Measurements from ENCODE around the gene SDK1. TPM values are rescaled to one million over a fixed set of nuclear protein-coding genes. Genes with fewer than 3 reads are reported as not detected.

The SDK1 gene
- total RNA-seq: 10 to 100 TPM in 1 of 2 donors, 1 to 10 TPM in 1; 4.8 to 13.2 TPM

- Histone ChIP-seq H3K9me3 (no peaks in the 10 kb centered on the region), H3K27ac (peak within 1 kb of the TSS in 1 of 2 donors; percentile 6), H3K27me3 (replicated peaks; ENCODE audit: insufficient read depth) (no peaks in the 10 kb centered on the region), H3K4me3 (peak within 1 kb of the TSS; percentile 48 to 56), H3K4me1 (replicated peaks) (no peaks in the 10 kb centered on the region), H3K36me3 (no peaks in the 10 kb centered on the region)
- intact Hi-C loops (cut with DNase I): loop anchor here (5.0 to 10.0 kb wide), 3 partner anchors 71 to 596 kb away; no protein-coding TSS in a partner anchor
- DNase-seq (ENCODE audit: low spot score): peak; percentile 89
- under 1% methylated on average over 107 of the region's 119 CpGs for WGBS
- TF ChIP-seq POLR2A (IDR thresholded peaks at IDR 0.05) (peak; percentile 14), CTCF (IDR thresholded peaks at IDR 0.05) (peak; percentile 91 to 99 (median 95)), POLR2AphosphoS5 (IDR thresholded peaks at IDR 0.05) (peak; percentile 29)
Measured at GRCh38 chr7:3300651-3301448, at the start of gene SDK1. Gene SDK1, plus strand, starts transcription at chr7:3301252. Its CDS starts 335 bp downstream, at chr7:3301587.

- WGBS: 81% methylated on average over 6 of the region's 6 CpGs
- intact Hi-C loops (cut with DNase I): no loop called here
Measured at GRCh38 chr7:3254718-3255117, 46.3 kb upstream of the SDK1 start.

GRCh38 chr7:3259711-3260400 is 41.2 kb upstream of the SDK1 start:
- no peak for DNase-seq (ENCODE audit: low spot score)
- H3K4me1 ChIP-seq (replicated peaks): no peaks in the 10 kb centered on the region
- H3K27ac ChIP-seq: no peak overlapping the region
- H3K36me3 ChIP-seq: no peaks in the 10 kb centered on the region
- peak overlapping the region; percentile 12 to 17 for H3K4me3 ChIP-seq
- 53% methylated on average over 17 of the region's 17 CpGs for WGBS
- intact Hi-C loops (cut with DNase I): no loop called here
- H3K9me3 ChIP-seq: no peaks in the 10 kb centered on the region
- no peaks in the 10 kb centered on the region for H3K27me3 ChIP-seq (replicated peaks; ENCODE audit: insufficient read depth)
- TF ChIP-seq POLR2A (IDR thresholded peaks at IDR 0.05): no peak
- TF ChIP-seq POLR2AphosphoS5 (IDR thresholded peaks at IDR 0.05): no peak
- no peak for TF ChIP-seq CTCF (IDR thresholded peaks at IDR 0.05)

More at GRCh38 chr7:3254718-3255117, 46.3 kb upstream of the SDK1 start:
- DNase-seq (ENCODE audit: low spot score): no peak
- H3K4me1 ChIP-seq (replicated peaks): no peaks in the 10 kb centered on the region
- TF ChIP-seq POLR2A (IDR thresholded peaks at IDR 0.05): no peak
- no peak for TF ChIP-seq CTCF (IDR thresholded peaks at IDR 0.05)
- no peak for TF ChIP-seq POLR2AphosphoS5 (IDR thresholded peaks at IDR 0.05)
- no peaks in the 10 kb centered on the region for H3K9me3 ChIP-seq
- H3K4me3 ChIP-seq: no peak overlapping the region
- H3K27me3 ChIP-seq (replicated peaks; ENCODE audit: insufficient read depth): no peaks in the 10 kb centered on the region
- H3K27ac ChIP-seq: no peak overlapping the region
- no peaks in the 10 kb centered on the region for H3K36me3 ChIP-seq

- WGBS: 60% methylated on average over 10 of the region's 10 CpGs
- Histone ChIP-seq H3K9me3 (no peaks in the 10 kb centered on the region), H3K27ac (no peak overlapping the region), H3K27me3 (replicated peaks; ENCODE audit: insufficient read depth) (no peaks in the 10 kb centered on the region), H3K36me3 (no peaks in the 10 kb centered on the region), H3K4me3 (peak overlapping the region; percentile 12 to 17), H3K4me1 (replicated peaks) (no peaks in the 10 kb centered on the region)
- TF ChIP-seq CTCF (IDR thresholded peaks at IDR 0.05): no peak
- no peak for TF ChIP-seq POLR2AphosphoS5 (IDR thresholded peaks at IDR 0.05)
- TF ChIP-seq POLR2A (IDR thresholded peaks at IDR 0.05): no peak
- intact Hi-C loops (cut with DNase I): no loop called here
- DNase-seq (ENCODE audit: low spot score): no peak
Measured at GRCh38 chr7:3260401-3260715, 40.7 kb upstream of the SDK1 start.
